GM12878 (cell line): ENCODE measurements around the gene UQCC5. TPM values are rescaled to one million over a fixed set of nuclear protein-coding genes. Genes with fewer than 3 reads are reported as not detected.

Experiments
- ATAC-seq: fragments of 200-7000 bp; cut with Tn5 transposase; 3 replicates; pipeline ENCODE4 v1.9.1; 2020; ENCODE audit warnings: mild to moderate bottlenecking, moderate library complexity
- BruUV-seq: library from RNA; stranded (reverse); fragments of 400-500 nt; replicated peaks from 2 replicates; lab custom pipeline; 2021; lab: Mats Ljungman, UMichigan
- CTCF ChIA-PET: fragments of 300-600 bp; sonication (Branson Sonifier 250); formaldehyde crosslinking; extraction: SDS; loops from one replicate; lab custom pipeline; 2021; ENCODE audit warnings: inconsistent platforms; lab: Yijun Ruan, JAX
- POLR2A ChIA-PET: fragments of 350-600 bp; formaldehyde crosslinking; extraction: SDS; loops from one replicate; lab custom pipeline; 2021; ENCODE audit warnings: inconsistent platforms; lab: Charles Lee
- RAD21 ChIA-PET: fragments of 300-600 bp; sonication (Branson Sonifier 250); formaldehyde crosslinking; loops from one replicate; lab custom pipeline; 2023; ENCODE audit warnings: antibody characterized with exemption; ENCODE audit not compliant: unreplicated experiment; lab: Charles Lee
- SMC1A ChIA-PET: fragments of 300-600 bp; sonication (Branson Sonifier 250); formaldehyde crosslinking; loops from one replicate; lab custom pipeline; 2023; ENCODE audit not compliant: unreplicated experiment, uncharacterized antibody; lab: Charles Lee
- DNase-seq: peaks from one replicate; pipeline ENCODE4 v3.0.0-alpha.2; 2011; ENCODE audit warnings: low read depth, low spot score
- FAIRE-seq: peaks from 3 replicates; lab custom pipeline; 2011; peaks lifted over from hg19 to GRCh38; lab: Jason Lieb, UNC
- H2AFZ ChIP-seq: 2 replicates; pipeline ENCODE4 v1.6.0; 2011; ENCODE audit warnings: low read depth, low read length, control low read depth; ENCODE audit not compliant: control insufficient read depth
- H3K27ac ChIP-seq: 2 replicates; pipeline ENCODE4 v1.5.1; 2011; ENCODE audit warnings: control low read depth; ENCODE audit not compliant: control insufficient read depth, insufficient read depth
- H3K27me3 ChIP-seq, 2 experiments: replicated peaks in 1 of 2; 2 replicates each; pipeline versions ENCODE4 v1.6.0 to v1.6.1; 2011; ENCODE audit warnings: low read length in 1 of 2; ENCODE audit not compliant: control insufficient read depth in 2 of 2, insufficient read depth in 2 of 2
- H3K36me3 ChIP-seq, 2 experiments: 2 replicates each; pipeline ENCODE4 v1.5.1; 2011; ENCODE audit warnings: low read length in 1 of 2; ENCODE audit not compliant: control insufficient read depth in 2 of 2, insufficient read depth in 2 of 2
- H3K4me1 ChIP-seq: 2 replicates; pipeline ENCODE4 v1.6.1; 2011; ENCODE audit warnings: mild to moderate bottlenecking, low read length, moderate library complexity, mixed read lengths; ENCODE audit not compliant: control insufficient read depth, insufficient read depth
- H3K4me2 ChIP-seq: 2 replicates; pipeline ENCODE4 v1.6.0; 2011; ENCODE audit warnings: control low read depth; ENCODE audit not compliant: control insufficient read depth, insufficient read depth
- H3K4me3 ChIP-seq: fragments of 200-600 bp; sonication (generic); 2 replicates; pipeline ENCODE4 v1.5.1; 2016
- H3K79me2 ChIP-seq: 2 replicates; pipeline ENCODE4 v1.6.0; 2011; ENCODE audit warnings: low read length; ENCODE audit not compliant: control insufficient read depth, insufficient read depth
- H3K9ac ChIP-seq: 2 replicates; pipeline ENCODE4 v1.8.0; 2011; ENCODE audit warnings: low read length, control low read depth, mixed read lengths; ENCODE audit not compliant: control insufficient read depth, insufficient read depth
- H3K9me3 ChIP-seq: replicated peaks from 3 replicates; pipeline ENCODE4 v1.5.1; 2011; ENCODE audit warnings: mild to moderate bottlenecking, low read length; ENCODE audit not compliant: control insufficient read depth, insufficient read depth
- H4K20me1 ChIP-seq: 2 replicates; pipeline ENCODE4 v1.6.0; 2011; ENCODE audit not compliant: control insufficient read depth, insufficient read depth
- BCL11A ChIP-seq: IDR thresholded peaks from 2 replicates; pipeline ENCODE4 v1.6.1; 2011; ENCODE audit warnings: low read depth, low read length
- BHLHE40 ChIP-seq, 2 experiments: fragments of 450-650 bp in 1 of 2; IDR thresholded peaks; 2 replicates each; pipeline ENCODE4 v1.6.1; 2011 to 2017; ENCODE audit warnings: low read depth in 2 of 2, borderline replicate concordance in 1 of 2, improper control_type of control experiment in 1 of 2, low read length in 1 of 2, mild to moderate bottlenecking in 1 of 2
- BMI1 ChIP-seq: fragments of 450-650 bp; IDR thresholded peaks from 2 replicates; pipeline ENCODE4 v1.6.1; 2016; ENCODE audit warnings: mild to moderate bottlenecking, moderate library complexity, borderline replicate concordance
- CREM ChIP-seq: IDR thresholded peaks from 2 replicates; pipeline ENCODE4 v1.6.1; 2014; ENCODE audit warnings: antibody characterized with exemption, low read depth
- E4F1 ChIP-seq: fragments of 450-650 bp; IDR thresholded peaks from 2 replicates; pipeline ENCODE4 v1.6.1; 2018; ENCODE audit warnings: borderline replicate concordance, mild to moderate bottlenecking; ENCODE audit not compliant: partially characterized antibody
- EZH2 ChIP-seq: IDR thresholded peaks from 2 replicates; pipeline ENCODE4 v1.6.1; 2012; ENCODE audit warnings: low read depth, mild to moderate bottlenecking, control low read depth, inconsistent platforms, low read length, borderline replicate concordance; ENCODE audit not compliant: control insufficient read depth
- GABPA ChIP-seq: IDR thresholded peaks from 2 replicates; pipeline ENCODE4 v1.6.1; 2014; ENCODE audit warnings: antibody characterized with exemption, low read depth, mild to moderate bottlenecking, inconsistent platforms
- HDAC2 ChIP-seq: fragments of 200-600 bp; sonication (generic); IDR thresholded peaks from 2 replicates; pipeline ENCODE4 v1.6.1; 2017
- HDAC6 ChIP-seq: fragments of 200-600 bp; sonication (generic); IDR thresholded peaks from one replicate; pipeline ENCODE4 v1.8.0; 2017; ENCODE audit warnings: antibody characterized with exemption; ENCODE audit not compliant: unreplicated experiment
- IKZF2 ChIP-seq, 2 experiments: fragments of 450-650 bp; IDR thresholded peaks; 2 replicates each; pipeline ENCODE4 v1.6.1; 2017; ENCODE audit warnings: mild to moderate bottlenecking in 2 of 2, moderate library complexity in 2 of 2
- IRF4 ChIP-seq: IDR thresholded peaks from 2 replicates; pipeline ENCODE4 v1.6.1; 2011; ENCODE audit warnings: low read depth, low read length
- NBN ChIP-seq: fragments of 450-650 bp; IDR thresholded peaks from 2 replicates; pipeline ENCODE4 v1.6.1; 2016
- NFYB ChIP-seq: IDR thresholded peaks from 2 replicates; pipeline ENCODE4 v1.6.1; 2011; ENCODE audit warnings: low read depth, mild to moderate bottlenecking, low read length, improper control_type of control experiment, moderate library complexity; ENCODE audit not compliant: insufficient read depth
- ZSCAN29 ChIP-seq: fragments of 450-650 bp; IDR thresholded peaks from 2 replicates; pipeline ENCODE4 v1.6.1; 2017; ENCODE audit warnings: mild to moderate bottlenecking, moderate library complexity
- WGBS: methylation state at CpG from one replicate; pipeline ENCODE4 v1.1.6; 2016; ENCODE audit warnings: low lambda C conversion rate; ENCODE audit not compliant: insufficient replicate concordance, insufficient coverage; ENCODE audit errors: missing lambda C conversion rate; 5-methylcytosine and 5-hydroxymethylcytosine counted together
- in situ Hi-C: fragments of 300-500 bp; cut with MboI; formaldehyde crosslinking; loops from 9 replicates; pipeline ENCODE4 v1.14.3; 2018; ENCODE audit warnings: mixed read lengths
- intact Hi-C: fragments of 100-400 bp; cut with micrococcal nuclease; formaldehyde crosslinking; loops from one replicate; pipeline ENCODE4 v1.14.2; 2022; ENCODE audit not compliant: unreplicated experiment
- polyA plus RNA-seq, 11 experiments: library from polyadenylated mRNA; depleted of rRNA in 4 of 11; unstranded in 6 of 11; stranded (reverse) in 5 of 11; fragments of >200 nt; fragmentation: Nextera tagmentation in 4 of 11; fragmentation: Illumina TruSeq in 1 of 11; extraction: Ambion mirVana in 4 of 11; extraction: Trizol in 1 of 11; gene quantifications; 1 replicate in 1 of 11; 2 replicates in 10 of 11; pipeline versions ENCODE4 v1.2.1 to v1.2.3, GENCODE V29; 2011 to 2016; ENCODE audit warnings: inconsistent platforms in 2 of 11, missing spikeins in 2 of 11, low read depth in 1 of 11
- total RNA-seq, 4 experiments: library from RNA; depleted of rRNA in 3 of 4; stranded (reverse); fragments of >200 nt in 3 of 4; fragmentation: Illumina TruSeq in 1 of 4; extraction: Trizol in 1 of 4; gene quantifications; 2 replicates each; pipeline versions ENCODE4 v1.2.1 to v1.2.3, GENCODE V29; 2013 to 2021
- TF ChIP-seq, protein P1 (sequence below): fragments of 450-650 bp; IDR thresholded peaks from 2 replicates; pipeline ENCODE4 v1.6.1; 2017; ENCODE audit warnings: mild to moderate bottlenecking, moderate library complexity

Gene UQCC5
- total and polyA plus RNA-seq, 10 of the 15 experiments (the other 5 are each of a cell fraction or from before 2014, with no cell fraction given): 15.1 to 84.8 (median 28.0) TPM

DNA sequence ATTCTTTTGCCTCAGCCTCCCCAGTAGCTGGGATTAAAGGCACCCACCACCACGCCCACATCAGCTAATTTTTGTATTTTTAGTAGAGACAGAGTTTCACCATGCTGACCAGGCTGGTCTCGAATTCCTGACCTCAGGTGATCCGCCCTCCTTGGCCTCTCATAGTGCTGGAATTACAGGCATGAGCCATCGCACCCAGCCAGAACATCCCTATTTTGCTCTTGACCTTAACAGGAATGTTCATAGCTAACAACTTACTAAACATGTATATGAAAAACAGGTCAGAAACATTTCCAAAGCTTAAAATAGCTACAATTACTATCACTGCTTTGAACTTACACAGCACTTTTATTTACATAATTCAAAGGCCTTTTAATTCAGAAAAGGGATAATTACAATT, 33.7 kb downstream of the UQCC5 start (continued):
- TF ChIP-seq, protein P1, sequence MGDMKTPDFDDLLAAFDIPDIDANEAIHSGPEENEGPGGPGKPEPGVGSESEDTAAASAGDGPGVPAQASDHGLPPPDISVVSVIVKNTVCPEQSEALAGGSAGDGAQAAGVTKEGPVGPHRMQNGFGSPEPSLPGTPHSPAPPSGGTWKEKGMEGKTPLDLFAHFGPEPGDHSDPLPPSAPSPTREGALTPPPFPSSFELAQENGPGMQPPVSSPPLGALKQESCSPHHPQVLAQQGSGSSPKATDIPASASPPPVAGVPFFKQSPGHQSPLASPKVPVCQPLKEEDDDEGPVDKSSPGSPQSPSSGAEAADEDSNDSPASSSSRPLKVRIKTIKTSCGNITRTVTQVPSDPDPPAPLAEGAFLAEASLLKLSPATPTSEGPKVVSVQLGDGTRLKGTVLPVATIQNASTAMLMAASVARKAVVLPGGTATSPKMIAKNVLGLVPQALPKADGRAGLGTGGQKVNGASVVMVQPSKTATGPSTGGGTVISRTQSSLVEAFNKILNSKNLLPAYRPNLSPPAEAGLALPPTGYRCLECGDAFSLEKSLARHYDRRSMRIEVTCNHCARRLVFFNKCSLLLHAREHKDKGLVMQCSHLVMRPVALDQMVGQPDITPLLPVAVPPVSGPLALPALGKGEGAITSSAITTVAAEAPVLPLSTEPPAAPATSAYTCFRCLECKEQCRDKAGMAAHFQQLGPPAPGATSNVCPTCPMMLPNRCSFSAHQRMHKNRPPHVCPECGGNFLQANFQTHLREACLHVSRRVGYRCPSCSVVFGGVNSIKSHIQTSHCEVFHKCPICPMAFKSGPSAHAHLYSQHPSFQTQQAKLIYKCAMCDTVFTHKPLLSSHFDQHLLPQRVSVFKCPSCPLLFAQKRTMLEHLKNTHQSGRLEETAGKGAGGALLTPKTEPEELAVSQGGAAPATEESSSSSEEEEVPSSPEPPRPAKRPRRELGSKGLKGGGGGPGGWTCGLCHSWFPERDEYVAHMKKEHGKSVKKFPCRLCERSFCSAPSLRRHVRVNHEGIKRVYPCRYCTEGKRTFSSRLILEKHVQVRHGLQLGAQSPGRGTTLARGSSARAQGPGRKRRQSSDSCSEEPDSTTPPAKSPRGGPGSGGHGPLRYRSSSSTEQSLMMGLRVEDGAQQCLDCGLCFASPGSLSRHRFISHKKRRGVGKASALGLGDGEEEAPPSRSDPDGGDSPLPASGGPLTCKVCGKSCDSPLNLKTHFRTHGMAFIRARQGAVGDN: no peak
- TF ChIP-seq ZSCAN29: no peak
- no peak for TF ChIP-seq HDAC6
- no peak for TF ChIP-seq E4F1
- TF ChIP-seq IKZF2 (IDR thresholded peaks at IDR 0.05): no peak

GRCh38 chr3:52572221-52572620, 35.8 kb downstream of the UQCC5 start:
- 89% methylated on average over 6 of the region's 6 CpGs for WGBS
- Histone ChIP-seq H3K36me3 (peaks cover 0 to 8% of the 10 kb centered on the region in 2 experiments), H3K27ac (no peak overlapping the region), H3K4me3 (no peak overlapping the region), H3K79me2 (no peaks in the 10 kb centered on the region), H3K27me3 (no peaks in the 10 kb centered on the region), H3K9ac (no peak overlapping the region), H2AFZ (no peak overlapping the region), H3K9me3 (no peaks in the 10 kb centered on the region), H3K4me1 (no peaks in the 10 kb centered on the region), H3K4me2 (no peak overlapping the region), H4K20me1 (no peaks in the 10 kb centered on the region)
- no TSS peak for BruUV-seq
- in situ Hi-C loops: no loop called here
- no peak for FAIRE-seq
- no peak for ATAC-seq
- RAD21 ChIA-PET: no interaction called here
- SMC1A ChIA-PET: no interaction called here
- CTCF ChIA-PET: no interaction called here
- no peak for DNase-seq
- intact Hi-C loops: no loop called here
- POLR2A ChIA-PET: interaction anchor here (0.6 kb wide), 1 partner anchor 31 kb away, joined by 7 read pairs; no protein-coding TSS in a partner anchor
- TF ChIP-seq BCL11A (no peak), HDAC2 (no peak), EZH2 (no peak), NBN (no peak), IRF4 (no peak), GABPA (no peak), CREM (no peak), BMI1 (no peak), BHLHE40 (IDR thresholded peaks at IDR 0.05; ENCODE audit: borderline replicate concordance in 1 of 2, low read depth in 2 of 2, low read length in 1 of 2) (no peak), NFYB (no peak)
